ENCODE measurements around the gene SLC26A5.

The SLC26A5 gene

DNA sequence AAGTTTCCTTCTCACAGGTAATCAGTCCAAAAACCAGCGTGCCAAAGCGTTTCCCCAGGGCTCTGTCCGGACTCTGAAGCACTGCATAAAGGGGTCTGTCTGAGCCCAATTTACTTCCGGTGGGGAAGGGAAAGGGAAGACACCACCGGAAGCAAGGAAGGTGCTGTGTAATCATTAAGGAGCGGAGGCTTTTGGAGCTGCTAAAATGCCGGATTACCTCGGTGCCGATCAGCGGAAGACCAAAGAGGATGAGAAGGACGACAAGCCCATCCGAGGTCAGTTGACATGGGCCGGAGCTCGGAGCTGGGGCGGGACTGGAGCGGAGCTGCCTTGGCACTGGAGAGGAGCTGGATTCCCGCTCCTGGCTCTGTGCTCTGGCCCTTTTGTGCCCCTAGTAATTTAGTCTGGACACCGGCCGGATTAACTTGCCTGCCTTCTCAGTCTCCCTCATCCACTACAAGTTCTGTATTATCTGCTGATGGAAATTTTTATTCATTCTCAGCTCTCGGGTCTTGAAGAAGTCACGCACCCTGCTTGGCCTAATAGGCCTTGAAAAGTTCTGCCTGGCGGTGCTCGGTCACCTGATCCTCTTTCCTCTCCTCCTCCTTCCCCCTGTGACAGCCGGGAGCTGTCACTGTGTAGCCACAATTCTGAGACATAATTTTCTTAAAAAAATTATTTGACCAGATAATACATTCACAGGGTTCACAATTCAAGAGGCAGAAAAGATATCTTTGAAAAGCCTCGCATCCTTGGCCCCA is 98.3 kb downstream of the SLC26A5 start, which contains the start of gene PSMC2:
TSS of gene PSMC2 (plus strand) at position 137 of the 761 bp plus-strand sequence. CDS start at position 206, 69 bp downstream.
- DNase-seq: peak; percentile 33

DNA sequence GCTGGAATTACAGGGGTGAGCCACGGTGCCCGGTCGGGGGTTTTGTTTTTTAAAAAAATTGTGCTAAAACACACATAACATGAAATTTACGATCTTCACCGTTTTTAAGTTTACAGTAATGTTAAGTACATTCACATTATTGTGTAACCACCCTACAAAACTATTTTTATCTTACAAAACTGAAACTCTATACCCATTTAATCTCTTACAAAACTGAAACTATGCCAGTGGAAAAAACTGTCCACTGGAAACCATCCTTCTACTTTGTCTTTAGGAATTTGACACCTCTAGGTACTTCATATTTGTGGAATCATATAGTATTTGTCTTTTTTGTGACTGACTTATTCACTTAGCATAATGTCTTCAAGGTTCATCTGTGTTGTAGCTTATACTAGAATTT is 99.6 kb downstream of the SLC26A5 start:
- no peak for DNase-seq

DNA sequence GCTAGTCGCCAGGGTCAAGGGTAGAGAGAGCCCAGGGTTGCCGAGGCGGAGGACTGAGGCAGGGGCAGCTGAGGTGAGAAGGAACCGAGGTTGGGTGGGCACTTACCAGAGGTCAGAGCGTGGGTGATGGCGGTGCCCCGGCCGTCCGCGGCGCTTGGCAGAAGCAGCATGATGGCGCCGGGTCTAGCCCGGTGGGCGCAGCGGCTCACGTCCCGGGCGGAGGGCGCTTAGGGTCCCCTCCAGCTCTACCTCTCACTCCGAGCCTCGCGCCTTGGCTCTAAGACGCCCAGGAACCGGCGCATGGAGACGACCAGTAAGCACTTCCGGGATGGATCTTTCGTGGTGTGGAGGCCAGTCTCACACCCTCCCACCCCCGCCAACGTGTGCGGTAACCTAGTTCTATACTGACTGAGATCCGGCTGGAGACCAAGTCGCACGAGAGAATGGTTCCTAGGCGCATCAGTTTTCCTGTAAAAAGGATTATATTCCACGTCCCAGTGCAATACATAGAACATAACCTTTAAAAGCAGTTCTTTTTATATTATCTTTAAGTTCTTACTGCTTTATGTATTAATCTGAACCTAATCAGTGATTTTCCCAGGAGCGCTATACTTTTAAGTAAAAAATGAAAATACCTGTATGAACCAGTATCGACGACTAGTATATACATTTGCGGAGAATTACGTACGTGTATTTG is 101.4 kb downstream of the SLC26A5 start, which contains the start of gene DNAJC2:
TSS of gene DNAJC2 (minus strand) at position 315 of the 697 bp plus-strand sequence. CDS start at position 170, 145 bp downstream.
- peak; percentile 56 for DNase-seq

DNA sequence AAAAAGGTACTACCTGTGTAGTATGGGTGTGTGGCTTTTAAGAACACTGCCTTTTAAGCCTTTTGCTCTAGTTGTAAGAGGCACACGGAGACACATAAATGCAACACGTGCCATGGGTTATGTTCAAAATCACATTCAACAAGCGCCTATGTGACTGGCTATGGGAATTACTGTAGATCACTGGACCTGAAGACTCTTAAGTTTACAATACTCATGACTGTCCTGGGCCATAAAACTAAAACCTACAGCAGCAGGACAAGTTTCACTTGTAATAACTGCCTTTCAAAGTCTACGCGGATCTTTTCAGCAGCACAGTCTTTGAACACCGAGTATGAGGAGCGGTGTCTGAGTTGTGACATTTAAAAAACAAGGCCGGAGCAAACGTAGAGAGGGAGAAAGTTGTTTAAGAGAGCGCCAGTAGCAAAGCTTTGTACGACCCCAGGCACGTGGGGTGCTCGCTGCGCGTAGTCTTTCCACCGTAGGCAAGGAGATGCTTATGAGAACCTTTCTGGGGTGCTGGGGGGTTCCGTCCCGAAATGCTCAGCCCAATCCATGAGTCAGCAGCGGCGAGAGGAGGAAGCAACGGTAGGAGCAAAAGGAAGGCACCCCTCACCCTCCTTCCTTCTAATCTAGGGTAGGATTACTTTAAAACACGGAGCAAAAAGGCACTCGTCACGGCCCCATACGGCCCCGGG is 102.1 kb downstream of the SLC26A5 start:
- DNase-seq: no peak

DNA sequence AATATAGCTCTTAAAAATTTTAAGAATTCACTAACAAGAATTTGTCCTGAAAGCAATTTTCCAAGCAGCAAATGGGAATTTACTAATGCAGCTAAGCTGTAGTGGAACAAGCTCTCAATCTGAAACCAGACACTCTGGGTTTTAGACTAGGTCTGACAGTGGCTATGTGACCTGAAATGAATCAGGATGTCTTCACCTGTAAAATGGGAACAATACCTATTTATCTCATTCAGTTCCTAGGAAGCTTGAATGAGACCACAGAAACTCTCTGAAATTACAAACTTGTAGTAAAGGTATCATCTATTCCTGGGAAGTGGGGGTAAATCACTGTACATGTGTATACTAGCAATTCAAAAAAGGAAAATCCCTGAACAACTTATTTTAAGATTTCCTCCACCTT is 102.7 kb downstream of the SLC26A5 start:
- DNase-seq: no peak

DNA sequence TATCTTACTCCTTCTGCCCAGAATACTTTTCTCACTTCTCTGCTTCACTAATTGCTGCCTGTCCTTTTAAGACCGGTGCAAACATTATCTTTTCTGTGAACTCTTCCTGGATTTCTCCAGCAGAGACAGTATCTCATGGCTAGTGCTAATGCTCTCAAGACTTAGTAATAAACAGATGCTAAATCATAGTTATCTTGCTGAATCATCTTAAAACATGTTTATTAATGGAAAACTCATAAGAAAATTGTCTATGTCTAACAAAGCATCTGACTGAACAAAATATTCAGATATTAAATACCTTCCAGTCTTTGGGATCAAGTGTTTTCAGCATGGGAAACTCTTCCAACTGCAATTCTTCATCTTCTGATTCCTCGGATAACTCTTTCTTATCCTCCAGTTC is 104.5 kb downstream of the SLC26A5 start:
- DNase-seq: no peak

DNA sequence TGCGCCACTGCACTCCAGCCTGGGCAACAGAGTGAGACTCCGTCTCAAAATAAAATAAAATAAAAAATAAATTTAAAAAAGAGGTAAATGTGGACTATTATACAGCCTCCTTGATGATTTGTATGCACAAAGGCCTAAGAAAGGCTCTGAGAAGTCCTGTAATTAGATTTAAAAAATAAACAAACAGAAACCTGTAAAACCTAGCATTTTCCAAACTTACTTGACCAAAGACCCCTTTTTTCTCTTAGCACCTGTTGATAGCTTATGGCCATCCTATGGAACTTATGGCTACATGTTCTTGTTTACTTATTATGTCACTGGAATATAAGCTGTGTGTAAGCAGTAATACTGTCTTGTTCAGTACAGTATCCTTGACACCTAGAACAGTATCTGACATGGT is 107.1 kb downstream of the SLC26A5 start:
- no peak for DNase-seq

DNA sequence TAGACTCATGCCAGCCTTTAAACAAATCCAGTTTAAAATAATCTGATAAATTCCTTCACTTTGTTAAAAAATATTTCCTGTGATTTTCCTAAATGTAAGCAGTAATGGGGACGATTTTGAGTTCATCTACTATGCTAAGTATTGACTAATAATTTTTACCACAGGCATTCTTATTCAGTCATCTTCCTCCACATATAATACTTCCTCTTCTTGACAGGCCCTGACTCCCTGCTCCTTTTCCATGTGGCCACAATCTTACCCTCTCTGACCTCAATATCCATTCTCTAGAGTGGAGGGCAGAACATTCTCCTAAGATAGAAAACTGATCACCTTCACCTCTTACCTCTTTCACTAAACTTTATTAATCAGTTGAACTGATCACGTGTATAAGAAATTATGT is 109.2 kb downstream of the SLC26A5 start:
- DNase-seq: no peak

DNA sequence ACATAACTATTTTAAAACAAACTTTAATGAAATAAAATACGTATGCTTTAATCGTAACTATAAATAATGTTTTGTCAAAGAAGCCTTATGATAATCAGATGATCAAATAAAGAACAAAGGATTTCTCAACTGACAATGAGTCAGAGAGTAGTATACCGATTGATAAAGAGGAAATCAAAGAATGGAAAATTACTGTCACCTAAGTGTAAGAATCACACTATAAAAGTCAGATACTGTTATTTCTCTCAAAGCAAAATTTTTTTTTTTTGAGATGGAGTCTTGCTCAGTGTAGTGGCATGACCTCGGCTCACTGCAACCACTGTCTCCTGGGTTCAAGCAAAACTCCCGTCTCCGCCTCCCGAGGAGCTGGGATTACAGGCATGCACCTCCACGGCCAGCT is 120.3 kb downstream of the SLC26A5 start:
- no peak for DNase-seq

Data from T1000 (cell line).